IMR-90 (cell line): ENCODE measurements around the gene CD300LG.

Experiments
- CEBPB ChIP-seq: IDR thresholded peaks from 2 replicates; pipeline ENCODE4 v1.6.1; 2012; ENCODE audit warnings: low read depth, low read length, improper control_type of control experiment
- CHD1 ChIP-seq: IDR thresholded peaks from 2 replicates; pipeline ENCODE4 v1.6.1; 2012; ENCODE audit warnings: low read depth, low read length, improper control_type of control experiment
- POLR2A ChIP-seq: IDR thresholded peaks from 2 replicates; pipeline ENCODE4 v1.6.1; 2012; ENCODE audit warnings: mild to moderate bottlenecking, low read depth, low read length
- RCOR1 ChIP-seq: IDR thresholded peaks from 2 replicates; pipeline ENCODE4 v1.6.1; 2012; ENCODE audit warnings: mild to moderate bottlenecking, low read length, improper control_type of control experiment; ENCODE audit not compliant: insufficient replicate concordance
- RFX5 ChIP-seq: IDR thresholded peaks from 2 replicates; pipeline ENCODE4 v1.8.0; 2012; ENCODE audit warnings: low read depth, mild to moderate bottlenecking, low read length, moderate library complexity
- USF2 ChIP-seq: fragments of 150-350 bp; IDR thresholded peaks from 2 replicates; pipeline ENCODE4 v1.6.1; 2017; ENCODE audit warnings: mild to moderate bottlenecking, antibody characterized with exemption, low read length, low read depth
- TF ChIP-seq, protein P1 (sequence below): conservative IDR thresholded peaks from 2 replicates; pipeline ENCODE4 v1.5.1; 2012; ENCODE audit warnings: mild to moderate bottlenecking, low read depth, low read length, improper control_type of control experiment

DNA sequence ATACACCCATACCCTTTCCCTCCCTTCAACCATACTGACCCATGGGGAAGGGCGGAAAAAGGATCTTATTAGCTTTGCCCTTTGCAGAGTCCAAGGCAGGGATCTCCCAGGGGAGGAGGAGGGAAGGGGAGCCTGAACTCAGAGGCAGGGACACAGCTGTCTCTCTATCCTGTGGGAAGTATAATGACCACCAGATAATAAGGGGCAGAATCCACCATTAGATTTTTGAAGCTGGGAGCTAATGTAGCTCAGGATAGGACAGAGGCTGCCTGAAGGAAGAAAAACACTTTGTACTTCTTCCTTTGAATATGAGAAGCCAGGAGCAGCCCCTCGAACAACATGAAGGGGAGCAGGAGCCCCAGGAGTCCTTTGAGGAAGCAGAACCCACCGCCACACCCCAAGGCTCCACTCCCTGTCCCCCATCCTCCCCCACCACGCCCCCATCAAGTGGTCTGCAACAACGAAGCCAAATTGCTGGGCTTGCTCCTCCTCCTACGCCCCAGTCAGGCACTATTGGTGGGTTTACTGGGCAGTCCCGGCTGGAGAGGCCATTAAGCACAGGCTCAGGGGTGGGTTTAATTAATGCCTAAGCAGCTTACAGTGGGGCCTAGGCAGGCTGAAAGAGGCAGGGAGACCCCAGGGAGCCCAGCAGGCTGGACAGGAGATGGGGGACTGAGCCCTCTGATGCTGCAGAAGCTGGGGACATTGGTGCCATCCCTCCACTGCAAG lies 55.0 kb downstream of the CD300LG start:
- TF ChIP-seq, protein P1, sequence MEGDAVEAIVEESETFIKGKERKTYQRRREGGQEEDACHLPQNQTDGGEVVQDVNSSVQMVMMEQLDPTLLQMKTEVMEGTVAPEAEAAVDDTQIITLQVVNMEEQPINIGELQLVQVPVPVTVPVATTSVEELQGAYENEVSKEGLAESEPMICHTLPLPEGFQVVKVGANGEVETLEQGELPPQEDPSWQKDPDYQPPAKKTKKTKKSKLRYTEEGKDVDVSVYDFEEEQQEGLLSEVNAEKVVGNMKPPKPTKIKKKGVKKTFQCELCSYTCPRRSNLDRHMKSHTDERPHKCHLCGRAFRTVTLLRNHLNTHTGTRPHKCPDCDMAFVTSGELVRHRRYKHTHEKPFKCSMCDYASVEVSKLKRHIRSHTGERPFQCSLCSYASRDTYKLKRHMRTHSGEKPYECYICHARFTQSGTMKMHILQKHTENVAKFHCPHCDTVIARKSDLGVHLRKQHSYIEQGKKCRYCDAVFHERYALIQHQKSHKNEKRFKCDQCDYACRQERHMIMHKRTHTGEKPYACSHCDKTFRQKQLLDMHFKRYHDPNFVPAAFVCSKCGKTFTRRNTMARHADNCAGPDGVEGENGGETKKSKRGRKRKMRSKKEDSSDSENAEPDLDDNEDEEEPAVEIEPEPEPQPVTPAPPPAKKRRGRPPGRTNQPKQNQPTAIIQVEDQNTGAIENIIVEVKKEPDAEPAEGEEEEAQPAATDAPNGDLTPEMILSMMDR, result no peak
- TF ChIP-seq POLR2A (no peak), RFX5 (no peak), RCOR1 (no peak), USF2 (no peak), CEBPB (no peak), CHD1 (no peak)
